Neural cell (in vitro differentiated cells): ENCODE results near the gene CDH8.

ENCODE experiments used
- MXI1 ChIP-seq: fragments of 450-650 bp; conservative IDR thresholded peaks from 2 replicates; pipeline ENCODE4 v1.6.1; 2014; ENCODE audit warnings: antibody characterized with exemption, mild to moderate bottlenecking; ENCODE audit not compliant: poor library complexity, severe bottlenecking
- POLR2AphosphoS5 ChIP-seq: IDR thresholded peaks from 2 replicates; pipeline ENCODE4 v1.6.1; 2012
- RAD21 ChIP-seq: fragments of 450-650 bp; conservative IDR thresholded peaks from 2 replicates; pipeline ENCODE4 v1.6.1; 2014; ENCODE audit warnings: antibody characterized with exemption, mild to moderate bottlenecking, moderate library complexity
- TF ChIP-seq, protein P1 (sequence below): fragments of 450-650 bp; IDR thresholded peaks from 2 replicates; pipeline ENCODE4 v1.5.1; 2014; ENCODE audit warnings: antibody characterized with exemption, mild to moderate bottlenecking, moderate library complexity; ENCODE audit not compliant: poor library complexity, severe bottlenecking
- TF ChIP-seq, protein P2 (sequence below): IDR thresholded peaks from 2 replicates; pipeline ENCODE4 v1.6.1; 2012; ENCODE audit warnings: borderline replicate concordance

DNA sequence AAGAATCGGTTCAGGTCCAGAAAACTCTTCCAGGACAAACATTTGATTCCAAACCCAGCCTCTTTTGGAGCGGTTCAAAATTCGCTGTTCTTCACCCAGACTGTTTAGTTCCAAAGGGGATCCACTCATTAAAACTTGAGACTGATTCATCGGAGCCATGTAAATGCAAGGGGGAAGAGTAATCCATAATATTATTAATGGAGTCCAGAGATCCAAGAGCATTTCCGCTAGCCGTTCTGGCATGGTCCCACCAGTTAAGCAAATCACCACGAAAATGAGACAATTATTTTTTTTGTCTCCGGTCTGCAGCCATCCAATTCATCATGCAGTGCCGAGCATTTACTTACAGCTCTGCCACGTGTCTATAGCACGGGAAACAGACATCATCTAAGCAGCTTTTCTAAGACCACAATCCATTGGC, 15.1 kb downstream of the CDH8 start:
- TF ChIP-seq, protein P1, sequence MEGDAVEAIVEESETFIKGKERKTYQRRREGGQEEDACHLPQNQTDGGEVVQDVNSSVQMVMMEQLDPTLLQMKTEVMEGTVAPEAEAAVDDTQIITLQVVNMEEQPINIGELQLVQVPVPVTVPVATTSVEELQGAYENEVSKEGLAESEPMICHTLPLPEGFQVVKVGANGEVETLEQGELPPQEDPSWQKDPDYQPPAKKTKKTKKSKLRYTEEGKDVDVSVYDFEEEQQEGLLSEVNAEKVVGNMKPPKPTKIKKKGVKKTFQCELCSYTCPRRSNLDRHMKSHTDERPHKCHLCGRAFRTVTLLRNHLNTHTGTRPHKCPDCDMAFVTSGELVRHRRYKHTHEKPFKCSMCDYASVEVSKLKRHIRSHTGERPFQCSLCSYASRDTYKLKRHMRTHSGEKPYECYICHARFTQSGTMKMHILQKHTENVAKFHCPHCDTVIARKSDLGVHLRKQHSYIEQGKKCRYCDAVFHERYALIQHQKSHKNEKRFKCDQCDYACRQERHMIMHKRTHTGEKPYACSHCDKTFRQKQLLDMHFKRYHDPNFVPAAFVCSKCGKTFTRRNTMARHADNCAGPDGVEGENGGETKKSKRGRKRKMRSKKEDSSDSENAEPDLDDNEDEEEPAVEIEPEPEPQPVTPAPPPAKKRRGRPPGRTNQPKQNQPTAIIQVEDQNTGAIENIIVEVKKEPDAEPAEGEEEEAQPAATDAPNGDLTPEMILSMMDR = no peak
- TF ChIP-seq, protein P2, sequence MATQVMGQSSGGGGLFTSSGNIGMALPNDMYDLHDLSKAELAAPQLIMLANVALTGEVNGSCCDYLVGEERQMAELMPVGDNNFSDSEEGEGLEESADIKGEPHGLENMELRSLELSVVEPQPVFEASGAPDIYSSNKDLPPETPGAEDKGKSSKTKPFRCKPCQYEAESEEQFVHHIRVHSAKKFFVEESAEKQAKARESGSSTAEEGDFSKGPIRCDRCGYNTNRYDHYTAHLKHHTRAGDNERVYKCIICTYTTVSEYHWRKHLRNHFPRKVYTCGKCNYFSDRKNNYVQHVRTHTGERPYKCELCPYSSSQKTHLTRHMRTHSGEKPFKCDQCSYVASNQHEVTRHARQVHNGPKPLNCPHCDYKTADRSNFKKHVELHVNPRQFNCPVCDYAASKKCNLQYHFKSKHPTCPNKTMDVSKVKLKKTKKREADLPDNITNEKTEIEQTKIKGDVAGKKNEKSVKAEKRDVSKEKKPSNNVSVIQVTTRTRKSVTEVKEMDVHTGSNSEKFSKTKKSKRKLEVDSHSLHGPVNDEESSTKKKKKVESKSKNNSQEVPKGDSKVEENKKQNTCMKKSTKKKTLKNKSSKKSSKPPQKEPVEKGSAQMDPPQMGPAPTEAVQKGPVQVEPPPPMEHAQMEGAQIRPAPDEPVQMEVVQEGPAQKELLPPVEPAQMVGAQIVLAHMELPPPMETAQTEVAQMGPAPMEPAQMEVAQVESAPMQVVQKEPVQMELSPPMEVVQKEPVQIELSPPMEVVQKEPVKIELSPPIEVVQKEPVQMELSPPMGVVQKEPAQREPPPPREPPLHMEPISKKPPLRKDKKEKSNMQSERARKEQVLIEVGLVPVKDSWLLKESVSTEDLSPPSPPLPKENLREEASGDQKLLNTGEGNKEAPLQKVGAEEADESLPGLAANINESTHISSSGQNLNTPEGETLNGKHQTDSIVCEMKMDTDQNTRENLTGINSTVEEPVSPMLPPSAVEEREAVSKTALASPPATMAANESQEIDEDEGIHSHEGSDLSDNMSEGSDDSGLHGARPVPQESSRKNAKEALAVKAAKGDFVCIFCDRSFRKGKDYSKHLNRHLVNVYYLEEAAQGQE = no peak
- TF ChIP-seq RAD21 = no peak
- TF ChIP-seq MXI1 = no peak
- no peak for TF ChIP-seq POLR2AphosphoS5
